ENCODE measurements around the gene NAIF1. TPM values are rescaled to one million over a fixed set of nuclear protein-coding genes. Genes with fewer than 3 reads are reported as not detected.

NAIF1 gene
- polyA plus RNA-seq, 1 of the 3 experiments (the other 2 are of a cell fraction): 14.8 TPM

DNA sequence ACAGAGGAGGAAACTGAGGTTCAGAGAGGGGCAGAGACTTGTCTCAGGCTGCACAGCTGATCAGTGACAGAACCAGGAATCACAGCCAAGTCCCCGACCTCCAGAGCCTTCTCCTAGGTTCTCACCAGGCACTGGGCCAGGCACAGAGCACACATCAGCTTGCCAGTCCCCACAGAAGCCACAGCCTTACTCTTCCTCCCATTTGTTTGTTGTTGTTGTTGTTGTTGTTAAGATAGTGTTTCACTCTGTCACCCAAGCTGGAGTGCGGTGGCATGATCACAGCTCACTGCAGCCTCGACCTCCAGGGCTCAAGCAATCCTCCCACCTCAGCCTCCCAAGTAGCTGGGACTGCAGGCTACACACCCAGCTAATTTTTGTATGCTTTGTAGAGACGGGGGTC is 41.4 kb downstream of the NAIF1 start:
- H3K27ac ChIP-seq (ENCODE audit: low read depth in 2 of 2, low read length in 1 of 2): no peak overlapping the region
- H3K9me3 ChIP-seq: no peaks in the 10 kb centered on the region
- no peaks in the 10 kb centered on the region for H3K27me3 ChIP-seq (ENCODE audit: insufficient read depth)
- no peak for DNase-seq
- H3K4me2 ChIP-seq: no peak overlapping the region
- ChIA-PET CTCF (interaction anchor here (0.9 to 3.6 kb wide), 9 partner anchors 9 to 92 kb away, joined by 3 to 24 read pairs (median 5); partner anchors contain the start of gene EEIG1), POLR2A (no interaction called here)
- no peak overlapping the region for H3K4me3 ChIP-seq (ENCODE audit: low read depth in 2 of 2, low read length in 1 of 2)
- H2AFZ ChIP-seq (ENCODE audit: low read depth): no peak overlapping the region
- H3F3A ChIP-seq (replicated peaks; ENCODE audit: insufficient read depth): peaks cover 3% of the 10 kb centered on the region
- H3K79me2 ChIP-seq (ENCODE audit: insufficient read depth): no peaks in the 10 kb centered on the region
- no peaks in the 10 kb centered on the region for H3K36me3 ChIP-seq (replicated peaks in 1 of 2; ENCODE audit: control insufficient read depth in 1 of 2, insufficient read depth in 2 of 2, low read length in 1 of 2)
- WGBS (ENCODE audit: low lambda C conversion rate): 68% methylated on average over 4 of the region's 4 CpGs
- no peak overlapping the region for H3K9ac ChIP-seq
- H3K9me2 ChIP-seq: no peaks in the 10 kb centered on the region
- TF ChIP-seq TCF12 (IDR thresholded peaks at IDR 0.05): no peak
- TF ChIP-seq, protein P1, sequence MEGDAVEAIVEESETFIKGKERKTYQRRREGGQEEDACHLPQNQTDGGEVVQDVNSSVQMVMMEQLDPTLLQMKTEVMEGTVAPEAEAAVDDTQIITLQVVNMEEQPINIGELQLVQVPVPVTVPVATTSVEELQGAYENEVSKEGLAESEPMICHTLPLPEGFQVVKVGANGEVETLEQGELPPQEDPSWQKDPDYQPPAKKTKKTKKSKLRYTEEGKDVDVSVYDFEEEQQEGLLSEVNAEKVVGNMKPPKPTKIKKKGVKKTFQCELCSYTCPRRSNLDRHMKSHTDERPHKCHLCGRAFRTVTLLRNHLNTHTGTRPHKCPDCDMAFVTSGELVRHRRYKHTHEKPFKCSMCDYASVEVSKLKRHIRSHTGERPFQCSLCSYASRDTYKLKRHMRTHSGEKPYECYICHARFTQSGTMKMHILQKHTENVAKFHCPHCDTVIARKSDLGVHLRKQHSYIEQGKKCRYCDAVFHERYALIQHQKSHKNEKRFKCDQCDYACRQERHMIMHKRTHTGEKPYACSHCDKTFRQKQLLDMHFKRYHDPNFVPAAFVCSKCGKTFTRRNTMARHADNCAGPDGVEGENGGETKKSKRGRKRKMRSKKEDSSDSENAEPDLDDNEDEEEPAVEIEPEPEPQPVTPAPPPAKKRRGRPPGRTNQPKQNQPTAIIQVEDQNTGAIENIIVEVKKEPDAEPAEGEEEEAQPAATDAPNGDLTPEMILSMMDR (IDR thresholded peaks at IDR 0.05): no peak
- no peak for TF ChIP-seq RCOR1 (IDR thresholded peaks at IDR 0.05; ENCODE audit: low read length)
- no peak for TF ChIP-seq GATA2 (CRISPR knock-in tag; IDR thresholded peaks at IDR 0.05)
- no peak for TF ChIP-seq GABPA (IDR thresholded peaks at IDR 0.05; ENCODE audit: low read depth)
- TF ChIP-seq FOXJ3 (CRISPR knock-in tag; IDR thresholded peaks at IDR 0.05): no peak
- no peak for TF ChIP-seq NFIC (IDR thresholded peaks at IDR 0.05; ENCODE audit: borderline replicate concordance)
- no peak for TF ChIP-seq ELF1 (IDR thresholded peaks at IDR 0.05)
- no peak for TF ChIP-seq EP300 (IDR thresholded peaks at IDR 0.05; ENCODE audit: borderline replicate concordance in 1 of 2, low read depth in 1 of 2, low read length in 1 of 2)
- no peak for TF ChIP-seq FOSL2 (IDR thresholded peaks at IDR 0.05; ENCODE audit: borderline replicate concordance, low read depth)
- TF ChIP-seq SMC3 (IDR thresholded peaks at IDR 0.05; ENCODE audit: low read depth, low read length): no peak
- no peak for TF ChIP-seq SIN3A (IDR thresholded peaks at IDR 0.05; ENCODE audit: borderline replicate concordance, low read depth, low read length)
- TF ChIP-seq RFX5 (IDR thresholded peaks at IDR 0.05; ENCODE audit: low read length): no peak
- TF ChIP-seq RXRA (IDR thresholded peaks at IDR 0.05; ENCODE audit: borderline replicate concordance, low read depth): no peak
- TF ChIP-seq MEF2A (IDR thresholded peaks at IDR 0.05; ENCODE audit: borderline replicate concordance, low read depth): no peak
- TF ChIP-seq YY1 (IDR thresholded peaks at IDR 0.05; ENCODE audit: low read depth): no peak
- no peak for TF ChIP-seq MXI1 (IDR thresholded peaks at IDR 0.05; ENCODE audit: low read depth, low read length)
- TF ChIP-seq NRF1 (IDR thresholded peaks at IDR 0.05; ENCODE audit: low read depth, low read length): no peak
- TF ChIP-seq, protein P2, sequence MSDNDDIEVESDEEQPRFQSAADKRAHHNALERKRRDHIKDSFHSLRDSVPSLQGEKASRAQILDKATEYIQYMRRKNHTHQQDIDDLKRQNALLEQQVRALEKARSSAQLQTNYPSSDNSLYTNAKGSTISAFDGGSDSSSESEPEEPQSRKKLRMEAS (IDR thresholded peaks at IDR 0.05; ENCODE audit: low read depth): no peak
- H4K20me1 ChIP-seq (ENCODE audit: insufficient read depth): no peaks in the 10 kb centered on the region
- H3K4me1 ChIP-seq (ENCODE audit: control insufficient read depth in 1 of 2, insufficient read depth in 2 of 2, low read depth in 1 of 2, low read length in 1 of 2): peaks cover 3 to 10% of the 10 kb centered on the region in 2 experiments; a peak in 2 of 4 replicates

Data from SK-N-SH (cell line).